Right forelimb (tissue), 1 donor: Measurements from ENCODE around the gene FBRSL1.

ENCODE experiments used
- DNase-seq: peaks from one replicate; pipeline ENCODE4 v3.0.0-alpha.2; 2018

Gene FBRSL1

DNA sequence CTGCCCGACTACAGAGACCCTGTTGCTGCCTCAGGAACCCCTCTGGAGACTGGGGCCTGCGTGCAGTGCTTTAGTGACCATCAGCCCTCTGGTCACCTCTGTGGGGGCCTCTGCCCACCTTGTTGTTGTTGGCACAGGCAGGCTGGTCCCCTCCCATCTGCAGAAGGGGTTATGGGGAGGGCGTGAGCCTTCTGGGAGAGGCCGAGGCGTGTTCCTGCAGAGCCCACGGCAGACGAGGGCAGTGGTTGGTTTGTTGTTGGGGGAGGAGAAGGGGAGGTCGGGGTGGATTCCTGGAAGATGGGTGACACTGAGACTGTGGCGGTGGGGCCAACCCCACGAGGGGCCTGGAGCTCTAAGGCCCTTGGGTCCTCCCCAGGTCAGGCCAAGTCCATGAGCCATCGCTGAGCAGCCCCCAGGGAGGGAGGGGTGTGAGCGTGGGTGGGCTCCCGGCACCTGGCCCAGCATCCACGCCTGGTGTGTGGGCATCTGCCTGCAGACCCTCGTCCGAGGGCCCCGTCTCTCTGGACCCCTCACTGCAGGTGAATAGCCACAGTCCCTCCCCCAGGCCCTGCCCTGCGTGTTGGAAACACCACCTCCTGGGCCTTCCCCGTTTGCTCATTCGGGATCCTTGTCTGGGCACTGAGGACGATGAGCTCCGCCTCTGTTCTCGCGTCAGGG is 23.6 kb downstream of the FBRSL1 start:
- DNase-seq: no peak

DNA sequence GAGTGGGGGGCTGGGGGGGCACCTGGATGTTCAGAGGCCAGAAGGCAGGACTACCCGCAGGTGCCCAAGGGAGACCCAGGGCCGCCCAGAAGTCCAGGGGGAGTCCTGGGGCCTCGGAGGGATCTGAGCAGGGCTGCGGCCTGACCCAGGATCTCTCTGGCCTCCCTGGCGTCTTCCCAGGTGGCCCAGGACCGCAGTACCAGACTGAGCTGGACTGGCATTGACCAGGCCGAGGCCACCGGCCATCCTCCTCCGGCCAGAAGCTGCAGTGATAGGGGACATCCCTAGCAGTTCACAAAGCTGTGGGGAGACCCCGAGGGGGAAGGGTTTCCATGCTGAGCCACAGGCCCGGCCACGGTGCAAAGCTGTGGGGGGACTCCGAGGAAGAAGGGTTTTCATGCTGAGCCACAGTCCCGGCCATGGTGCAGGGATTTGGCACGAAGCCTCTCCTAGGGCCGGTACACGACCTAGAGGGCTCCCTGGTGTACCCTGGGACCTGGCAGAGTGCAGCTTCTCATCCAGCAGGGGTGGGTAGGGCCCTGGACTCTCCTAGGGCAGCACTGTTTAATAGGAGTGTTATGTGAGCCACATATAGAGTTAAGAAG is 24.4 kb downstream of the FBRSL1 start:
- DNase-seq: no peak

DNA sequence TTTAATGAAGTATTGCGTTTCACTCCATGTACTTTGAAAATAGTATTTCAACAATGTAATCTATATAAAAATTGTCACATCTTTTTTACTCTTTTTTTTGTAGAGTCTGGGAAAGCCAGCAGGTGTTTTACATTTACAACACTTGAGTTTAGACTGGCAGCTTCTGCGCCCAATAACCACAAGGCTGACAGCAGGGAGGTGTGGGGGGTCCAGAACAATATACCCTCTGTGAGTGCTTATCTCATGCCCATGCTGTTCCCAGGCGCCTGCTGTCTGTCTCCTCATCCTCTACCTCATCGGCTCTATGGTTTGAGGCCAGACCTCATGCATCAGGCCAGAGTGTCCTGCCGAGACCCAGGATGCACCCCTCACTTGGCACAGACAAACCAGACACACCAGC is 24.9 kb downstream of the FBRSL1 start:
- DNase-seq: no peak

DNA sequence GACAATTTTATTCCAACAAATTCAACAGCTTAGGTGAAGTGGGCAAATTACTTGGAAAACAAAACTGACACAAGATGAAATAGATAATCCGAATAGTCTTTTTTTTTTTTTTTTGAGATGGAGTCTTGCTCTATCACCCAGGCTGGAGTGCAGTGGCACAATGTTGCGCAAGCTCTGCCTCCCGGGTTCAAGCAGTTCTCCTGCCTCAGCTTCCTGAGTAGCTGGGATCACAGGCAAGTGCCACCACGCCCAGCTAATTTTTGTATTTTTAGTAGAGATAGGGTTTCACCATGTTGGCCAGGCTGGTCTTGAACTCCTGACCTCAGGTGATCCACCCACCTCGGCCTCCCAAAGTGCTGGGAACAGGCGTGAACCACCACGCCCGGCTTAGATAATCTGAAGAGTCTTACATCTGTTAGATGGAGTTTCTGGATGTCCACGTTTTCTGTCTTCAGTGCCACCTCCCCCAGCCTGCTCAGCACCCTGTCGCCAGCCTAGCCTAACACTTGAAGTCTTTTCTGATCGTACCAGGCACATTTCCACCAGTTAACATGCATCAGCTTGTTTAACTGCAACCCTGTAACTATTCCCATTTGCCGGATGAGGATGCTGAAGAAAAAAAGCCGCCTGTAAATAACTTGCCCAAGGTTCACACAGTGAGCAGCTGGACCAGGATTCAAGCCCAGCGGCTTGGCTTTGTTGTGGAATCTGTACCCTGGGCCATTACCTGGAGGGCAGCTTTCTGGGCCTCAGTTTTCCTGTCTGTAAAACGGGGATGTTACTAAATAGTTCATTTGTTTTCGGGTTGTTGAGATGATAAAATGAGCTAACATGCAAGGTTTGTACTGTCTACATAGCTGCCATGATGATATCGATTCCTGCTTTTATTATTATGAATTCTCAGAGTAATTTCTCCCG is 26.4 kb downstream of the FBRSL1 start:
- no peak for DNase-seq

DNA sequence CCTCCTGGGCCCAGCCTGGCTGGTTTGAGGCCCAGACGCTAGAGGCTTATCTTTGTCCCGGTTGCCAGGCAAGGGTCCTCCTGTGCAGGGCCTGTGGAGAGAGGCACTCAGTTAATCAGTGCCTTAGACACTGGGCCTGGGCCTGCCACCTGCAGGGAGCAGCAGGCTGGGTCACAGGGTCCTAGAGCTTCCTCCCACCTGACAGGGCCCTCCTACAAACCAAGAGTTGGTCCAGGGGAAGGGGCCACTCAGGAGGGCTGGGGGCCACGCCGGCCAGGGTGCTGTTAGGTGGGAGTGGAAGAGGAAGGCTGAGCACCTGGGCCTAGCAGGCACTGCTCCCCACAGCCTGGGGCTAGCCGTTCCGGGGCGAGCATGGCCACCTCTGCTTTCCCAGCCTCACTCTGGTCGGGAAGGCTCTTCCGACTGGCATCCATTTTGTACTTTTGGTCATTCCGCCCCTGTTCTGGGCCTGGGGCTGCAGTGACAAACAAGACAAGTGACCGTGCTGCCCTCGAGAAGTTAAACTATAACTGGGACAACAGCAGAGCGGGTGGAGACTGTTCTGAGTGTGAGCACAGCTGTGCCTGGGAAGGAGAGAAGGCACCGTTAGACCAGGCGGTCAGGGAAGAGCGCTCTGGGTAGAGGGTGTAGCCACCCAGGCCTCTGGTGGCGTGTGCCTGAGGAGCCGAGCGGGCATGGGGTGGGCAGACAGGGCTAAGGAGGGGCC is 27.2 kb downstream of the FBRSL1 start:
- DNase-seq: no peak

DNA sequence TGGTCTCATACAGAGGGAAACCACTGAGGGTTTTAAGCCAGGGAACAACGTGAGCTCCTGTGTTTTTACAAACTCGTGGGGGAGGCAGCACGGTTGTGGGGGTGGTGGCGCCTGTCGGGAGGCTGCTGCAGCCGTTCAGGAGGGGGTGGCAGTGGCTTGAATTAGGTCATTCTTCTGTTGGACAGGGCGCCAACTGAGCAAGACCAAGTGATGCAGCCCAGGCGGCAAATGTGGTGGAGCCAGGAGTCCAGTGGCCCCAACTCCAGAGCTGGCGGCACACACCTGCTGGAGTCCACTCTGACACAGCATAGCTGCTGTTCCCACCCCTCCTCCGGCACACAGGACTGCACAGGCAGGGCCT is 27.8 kb downstream of the FBRSL1 start:
- DNase-seq: no peak

DNA sequence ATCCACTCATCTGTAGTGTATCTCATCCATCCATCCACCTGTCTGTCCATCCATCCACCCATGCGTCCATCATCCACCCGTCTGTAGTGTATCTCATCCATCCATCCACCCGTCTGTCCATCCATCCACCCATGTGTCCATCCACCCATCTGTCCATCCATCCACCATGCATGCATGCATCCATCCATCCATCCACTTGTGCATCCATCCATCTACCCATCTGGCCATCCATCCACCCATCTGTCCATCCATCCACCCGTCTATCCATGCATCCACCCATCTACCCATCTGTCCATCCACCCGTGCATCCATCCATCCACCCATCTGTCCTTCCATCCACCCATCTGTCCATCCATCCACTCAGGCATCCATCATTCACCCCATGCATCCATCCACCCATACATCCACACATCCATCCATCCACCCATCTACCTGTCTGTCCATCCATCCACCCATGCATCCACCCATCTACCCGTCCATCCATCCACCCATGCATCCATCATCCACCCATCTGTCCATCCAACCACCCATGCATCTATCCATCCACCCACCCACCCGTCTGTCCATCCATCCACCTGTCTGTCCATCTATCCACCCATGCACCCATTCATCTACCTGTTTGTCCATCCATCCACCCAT is 28.5 kb downstream of the FBRSL1 start:
- no peak for DNase-seq

DNA sequence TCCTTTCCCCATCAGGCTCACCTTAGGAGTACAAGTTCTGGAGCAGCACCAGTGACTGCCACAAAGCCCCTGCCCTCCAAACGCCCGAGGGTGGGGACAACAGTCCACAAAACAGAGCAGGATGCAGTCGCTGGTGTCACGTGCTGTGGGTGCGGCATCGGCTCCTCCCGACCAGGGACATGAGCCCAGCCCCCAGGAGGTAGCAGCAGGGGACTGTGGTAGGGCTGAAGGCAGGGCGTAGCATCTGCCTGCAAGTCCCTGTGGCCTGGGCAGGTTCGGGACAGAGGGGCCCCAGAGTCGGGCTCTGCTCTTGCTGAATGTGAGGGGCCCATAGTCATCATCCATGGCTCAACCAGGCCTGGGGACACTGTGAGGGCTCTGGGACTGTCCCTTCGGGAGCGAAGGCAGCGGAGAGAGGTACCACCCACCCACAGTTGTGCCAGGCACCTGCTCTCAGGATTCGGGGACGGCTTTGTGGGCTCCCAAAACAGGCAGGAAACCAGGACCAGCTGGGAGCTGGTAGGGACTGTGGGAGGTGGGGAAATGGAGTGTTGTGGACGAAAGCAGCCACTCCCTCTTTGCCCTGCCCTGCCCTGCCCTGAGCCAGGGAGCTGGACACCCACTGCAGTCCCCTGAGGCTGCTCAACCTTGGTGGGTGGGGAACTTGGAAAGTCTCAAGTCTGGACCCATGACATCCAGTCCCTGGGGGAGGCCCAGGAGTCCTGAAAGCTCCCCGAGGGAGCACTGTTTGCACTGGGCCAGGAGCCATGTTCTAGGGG is 30.7 kb downstream of the FBRSL1 start:
- DNase-seq: no peak

DNA sequence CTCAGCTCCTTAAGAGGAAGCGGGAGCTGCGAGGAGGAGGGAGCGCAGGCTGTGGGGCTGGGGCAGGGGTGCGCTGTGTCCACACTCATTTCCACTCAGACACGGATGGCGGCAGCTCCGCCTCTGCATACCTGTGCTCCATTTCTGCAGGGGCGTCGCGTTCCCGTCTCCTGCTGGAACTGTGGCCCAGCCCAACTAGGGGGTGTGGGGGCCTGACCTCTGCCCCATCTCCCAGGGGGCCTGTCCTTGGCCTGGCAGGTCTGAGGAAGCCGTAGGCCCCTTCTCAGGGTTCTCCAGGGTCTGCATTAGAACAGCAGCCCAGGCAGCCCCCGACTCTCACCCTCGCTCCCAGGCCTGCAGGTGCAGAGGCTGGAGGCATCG is 31.2 kb downstream of the FBRSL1 start:
- DNase-seq: no peak

DNA sequence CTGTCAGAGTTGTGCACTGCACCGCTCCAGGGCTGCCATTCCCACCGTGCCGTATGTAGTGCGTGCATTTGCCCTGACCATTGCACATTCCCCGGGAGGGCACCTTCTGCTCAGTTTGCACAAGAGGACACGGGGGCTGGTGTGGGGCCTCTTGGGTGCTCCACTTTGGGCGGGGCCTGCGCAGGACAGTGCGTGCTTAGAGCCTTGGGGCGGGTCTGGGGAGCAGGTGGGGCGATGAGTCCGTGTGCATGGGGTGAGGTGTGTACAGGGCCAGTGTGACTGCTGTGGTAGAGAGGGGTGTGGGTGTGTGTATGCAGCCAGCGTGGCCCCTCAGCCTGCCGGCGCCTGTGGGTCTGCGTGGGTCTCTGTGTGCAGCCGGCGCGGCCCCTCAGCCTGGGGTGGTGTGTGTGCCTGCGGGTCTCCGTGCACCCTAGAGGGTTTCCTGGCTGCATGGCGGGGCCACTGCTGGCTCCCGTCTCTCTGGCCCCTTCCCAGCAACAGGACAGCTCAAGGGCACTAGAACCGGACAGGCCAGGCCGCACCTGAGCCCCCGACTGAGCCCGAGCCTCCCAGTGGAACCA is 31.9 kb downstream of the FBRSL1 start:
- no peak for DNase-seq

DNA sequence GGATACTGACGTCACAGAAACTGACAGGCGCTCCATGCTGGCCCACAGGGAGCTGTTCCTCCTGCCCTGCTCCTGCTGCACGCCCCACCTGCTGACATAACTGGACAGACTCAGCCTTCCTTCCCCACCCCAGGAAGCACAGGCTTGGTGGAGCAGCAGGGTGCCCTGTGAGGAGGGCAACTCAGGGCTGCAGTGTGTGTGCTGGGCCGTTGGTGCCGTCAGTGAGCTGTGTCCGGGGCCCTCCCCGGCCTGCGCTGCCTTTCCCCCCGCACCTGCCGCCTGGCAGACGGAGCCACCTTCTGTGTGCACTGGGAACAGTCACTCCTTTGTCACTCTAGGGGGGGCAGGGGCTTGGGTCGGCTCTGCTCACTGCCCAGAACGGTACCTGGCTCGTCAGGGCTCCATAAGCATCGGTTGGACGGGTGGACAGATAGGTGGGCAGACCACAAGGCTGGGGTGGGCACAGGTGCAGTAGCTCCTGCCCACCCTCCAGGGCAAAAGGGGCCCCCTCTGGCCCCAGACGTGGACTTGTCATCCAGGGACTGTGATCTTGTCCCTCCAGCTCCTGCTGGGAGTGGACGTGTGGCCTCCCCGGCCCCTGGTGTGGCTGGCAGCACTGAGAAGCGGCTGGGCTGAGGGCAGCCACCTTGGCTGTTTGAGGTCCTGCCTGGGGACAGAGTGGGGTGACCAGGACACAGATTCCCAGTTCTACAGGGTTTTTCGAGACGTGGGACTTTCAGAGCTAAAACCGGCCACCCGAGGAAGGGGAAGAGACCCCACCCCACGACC is 32.8 kb downstream of the FBRSL1 start:
- no peak for DNase-seq

DNA sequence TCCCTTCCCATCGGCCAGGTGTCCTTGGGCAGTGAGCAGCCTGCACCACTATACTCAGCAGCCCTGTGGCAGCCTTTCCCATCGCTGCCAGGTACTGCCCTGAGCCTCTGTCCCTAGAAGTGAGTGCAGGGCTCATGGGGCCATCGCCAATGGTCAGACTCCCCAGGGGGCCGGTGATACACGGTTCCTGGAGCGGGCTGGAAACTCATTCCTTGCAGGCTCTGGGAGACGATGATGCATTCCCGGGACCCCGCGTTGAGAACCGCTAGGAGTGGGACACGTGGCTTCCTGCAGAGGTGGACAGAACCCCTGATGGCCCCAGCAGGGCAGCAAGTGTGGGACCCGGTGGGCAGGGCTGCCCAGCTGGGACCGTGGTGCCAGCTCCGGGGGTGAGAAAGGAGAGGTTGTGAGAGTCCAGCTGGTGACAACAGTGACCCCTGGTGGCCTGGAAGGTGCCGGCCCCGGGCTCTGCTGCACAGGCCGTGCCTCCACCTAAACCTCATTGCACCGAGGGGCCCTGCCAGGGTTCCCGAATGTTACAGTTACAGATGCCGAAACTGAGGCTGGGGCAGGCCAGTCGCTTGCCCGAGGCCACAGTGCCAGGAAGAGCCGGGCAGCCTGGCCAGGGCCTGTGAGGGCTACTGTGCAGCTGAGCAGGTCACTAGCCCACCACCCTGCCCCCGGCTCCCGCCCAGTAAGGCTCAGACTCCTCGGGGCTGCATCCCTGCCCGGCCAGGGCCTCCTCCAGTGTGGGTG is 33.8 kb downstream of the FBRSL1 start:
- DNase-seq: peak; percentile 79

DNA sequence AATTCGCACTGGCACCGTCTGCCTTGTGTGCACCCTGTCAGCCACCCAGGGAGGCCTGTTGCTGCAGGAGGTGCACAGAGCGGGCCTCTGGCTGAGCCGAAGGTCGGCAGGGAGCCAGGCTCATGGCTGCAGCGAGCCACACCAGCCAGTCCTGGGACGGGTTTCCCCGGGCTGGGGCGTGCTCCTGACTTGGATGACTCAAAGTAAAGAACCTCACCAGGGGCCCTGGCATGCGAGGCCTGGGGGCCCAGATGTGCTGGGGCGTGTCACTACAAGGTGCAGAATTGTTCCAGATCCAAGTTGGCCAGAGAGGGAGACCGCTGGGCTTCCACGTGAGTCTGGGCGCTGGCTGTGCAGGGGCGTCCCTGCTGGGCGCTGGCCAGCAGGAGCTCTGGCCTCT is 34.5 kb downstream of the FBRSL1 start:
- DNase-seq: no peak

DNA sequence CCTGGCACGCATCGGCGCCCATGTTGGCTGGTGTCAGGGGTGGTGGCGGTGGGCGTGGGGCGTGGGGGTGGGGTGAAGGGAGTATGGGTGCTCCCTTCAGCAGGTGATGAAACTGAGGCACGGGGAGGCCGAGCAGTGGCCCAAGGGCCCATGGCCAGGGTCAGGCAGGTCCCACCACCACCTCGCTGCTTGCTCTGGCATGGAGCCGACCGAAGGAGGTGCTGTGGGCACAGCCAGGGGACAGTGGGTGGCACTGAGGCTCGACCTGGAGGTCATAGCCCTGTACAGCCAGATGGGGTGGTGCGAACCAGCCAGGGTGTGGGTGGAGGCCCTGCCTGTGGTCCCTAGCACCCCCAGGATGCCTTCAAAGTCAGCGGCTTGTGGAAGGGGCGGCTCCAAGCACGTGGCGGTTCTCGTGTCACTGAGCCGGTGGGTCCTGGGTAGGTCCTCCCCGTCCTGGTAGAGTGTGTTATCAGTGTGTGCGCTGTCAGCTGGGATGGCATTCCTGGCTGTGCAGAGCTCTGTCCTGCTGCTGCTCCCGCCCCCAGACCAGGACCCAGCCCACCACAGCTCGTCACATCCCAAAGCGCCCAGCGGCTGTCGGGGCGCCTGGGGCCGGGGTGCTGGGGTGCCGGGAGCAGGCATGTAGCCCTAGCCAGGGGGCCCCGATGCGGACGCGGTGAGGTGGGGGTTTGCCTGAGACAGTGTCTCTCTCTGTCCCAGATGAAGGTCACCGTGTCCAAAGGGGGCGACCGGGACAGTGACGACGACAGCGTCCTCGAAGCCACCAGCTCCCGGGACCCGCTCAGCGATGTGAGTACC is 35.3 kb downstream of the FBRSL1 start:
- no peak for DNase-seq

DNA sequence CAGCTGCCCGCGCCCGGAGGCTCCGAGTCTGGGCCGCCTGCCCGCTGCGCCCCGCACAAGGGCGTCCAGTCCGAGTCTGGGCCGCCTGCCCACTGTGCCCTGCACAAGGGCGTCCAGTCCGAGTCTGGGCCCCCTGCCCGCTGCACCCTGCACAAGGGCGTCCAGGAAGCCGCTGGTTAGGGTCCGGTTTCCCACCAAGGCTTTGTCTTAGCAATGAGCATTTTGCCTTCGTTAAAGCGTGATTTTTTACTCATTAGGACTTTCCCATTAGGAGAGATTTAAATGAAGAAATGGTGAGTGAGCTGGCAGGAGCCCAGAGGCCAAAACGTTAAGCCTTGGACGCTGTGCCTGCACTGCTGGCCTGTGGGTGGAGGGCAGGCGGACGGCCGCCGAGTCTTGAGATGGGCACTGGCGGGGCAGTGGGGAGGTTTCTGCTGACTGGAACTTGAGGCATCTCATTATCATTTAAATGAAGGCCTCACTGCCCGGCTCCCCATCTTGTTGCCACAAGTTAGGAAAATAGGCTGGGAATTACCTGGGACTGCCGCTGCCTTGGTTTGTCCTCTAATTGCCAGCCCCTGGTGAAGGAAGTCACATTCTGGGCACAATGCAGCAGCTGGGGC is 36.0 kb downstream of the FBRSL1 start:
- no peak for DNase-seq

DNA sequence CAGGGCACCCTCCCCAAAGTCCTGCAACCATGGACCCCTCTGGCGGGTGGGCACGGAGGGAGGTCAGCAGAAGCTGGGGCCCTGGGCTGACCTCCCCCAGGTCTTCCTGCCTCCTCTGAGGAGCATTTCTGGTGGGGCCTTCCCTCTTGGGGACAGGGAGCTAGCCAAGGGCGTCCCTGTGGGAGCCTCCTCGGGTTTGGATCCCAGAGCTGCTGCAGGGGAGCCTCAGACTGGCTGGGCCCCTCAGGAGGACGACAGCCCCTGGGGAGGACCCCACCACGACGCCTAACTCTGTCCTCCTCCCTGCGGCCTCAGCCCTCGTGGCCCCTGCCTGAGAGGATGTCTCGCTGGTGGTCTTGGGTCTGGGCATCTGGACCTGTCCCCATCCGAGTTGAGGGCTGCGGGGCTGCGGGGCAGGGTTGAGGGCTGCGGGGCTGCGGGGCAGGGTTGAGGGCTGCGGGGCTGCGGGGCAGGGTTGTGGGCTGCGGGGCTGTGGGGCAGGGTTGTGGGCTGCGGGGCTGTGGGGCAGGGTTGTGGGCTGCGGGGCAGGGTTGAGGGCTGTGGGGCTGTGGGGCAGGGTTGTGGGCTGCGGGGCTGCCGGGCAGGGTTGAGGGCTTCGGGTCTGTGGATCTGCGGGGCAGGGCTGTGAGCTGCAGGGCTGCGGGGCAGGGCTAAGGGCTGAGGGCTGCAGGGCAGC is 37.4 kb downstream of the FBRSL1 start:
- DNase-seq: no peak

DNA sequence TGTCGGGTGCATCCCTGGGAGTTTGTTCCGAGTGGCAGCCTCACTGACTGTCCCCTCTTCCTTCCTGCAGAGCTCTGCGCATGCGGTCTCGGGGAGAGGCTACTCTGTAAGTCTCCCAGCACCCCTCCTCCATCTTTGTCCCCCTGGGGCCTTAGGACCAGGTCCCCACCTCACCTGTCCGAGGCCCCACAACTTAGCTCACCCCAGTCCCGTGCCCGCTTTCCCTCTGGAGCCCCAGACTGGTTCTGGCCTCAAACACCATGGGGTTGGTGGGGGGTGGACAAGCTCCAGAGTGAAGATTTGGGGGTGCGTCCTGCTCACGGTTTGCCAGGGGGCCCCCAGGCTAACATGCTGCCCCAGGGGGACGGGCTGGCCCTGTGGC is 37.9 kb downstream of the FBRSL1 start:
- DNase-seq: no peak

DNA sequence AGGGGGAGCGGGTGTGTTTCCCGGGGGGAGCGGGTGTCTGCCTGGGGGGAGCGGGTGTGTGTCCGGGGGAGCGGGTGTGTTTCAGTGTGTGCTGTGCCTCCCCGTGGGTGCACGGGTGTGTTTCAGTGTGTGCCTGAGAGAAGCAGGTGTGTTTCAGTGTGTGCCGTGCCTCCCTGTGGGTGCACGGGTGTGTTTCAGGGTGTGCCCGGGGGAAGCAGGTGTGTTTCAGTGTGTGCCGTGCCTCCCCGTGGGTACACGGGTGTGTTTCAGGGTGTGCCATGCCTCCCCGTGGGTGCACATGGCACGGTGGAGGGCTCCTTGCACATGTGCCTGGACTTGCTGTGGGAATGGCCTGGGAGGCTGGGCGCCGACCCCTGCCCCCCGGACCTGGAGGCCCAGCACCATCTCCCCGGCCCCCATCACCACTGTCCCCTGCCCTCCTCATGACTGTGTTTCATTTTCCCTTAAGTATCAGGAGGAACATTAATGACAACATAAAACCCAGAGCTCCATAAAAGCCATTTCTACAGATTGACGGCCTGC is 38.7 kb downstream of the FBRSL1 start:
- DNase-seq: no peak
